Activated CD4-positive, alpha-beta T cell treated with anti-CD3 and anti-CD28 coated beads for 48 hours (primary cell): Measurements from ENCODE around the gene GCM1.

ENCODE experiments used
- DNase-seq: peaks from one replicate; pipeline ENCODE4 v3.0.0-alpha.2; 2020

GCM1 gene

GRCh38 chr6:53103993-53104675 is 44.5 kb downstream of the GCM1 start:
- DNase-seq, result no peak

GRCh38 chr6:53101006-53101405 is 47.6 kb downstream of the GCM1 start:
- no peak for DNase-seq

GRCh38 chr6:53100561-53100960 is 48.1 kb downstream of the GCM1 start:
- DNase-seq, result no peak

GRCh38 chr6:53095716-53096115 is 52.9 kb downstream of the GCM1 start:
- no peak for DNase-seq

GRCh38 chr6:53095270-53095669 is 53.4 kb downstream of the GCM1 start:
- DNase-seq, result no peak

GRCh38 chr6:53090576-53090975 is 58.1 kb downstream of the GCM1 start:
- DNase-seq, result no peak

- no peak for DNase-seq
These were observed 58.7 kb downstream of the GCM1 start for GRCh38 chr6:53089948-53090347.

GRCh38 chr6:53086302-53086701 is 62.3 kb downstream of the GCM1 start:
- no peak for DNase-seq

GRCh38 chr6:53080813-53081212 is 67.8 kb downstream of the GCM1 start:
- DNase-seq, result no peak
